Renal pelvis (tissue), 3 donors: Measurements from ENCODE around the gene WWC2. TPM values are rescaled to one million over a fixed set of nuclear protein-coding genes. Genes with fewer than 3 reads are reported as not detected.

ENCODE experiments used
- polyA plus RNA-seq, 3 donors: library from polyadenylated mRNA; unstranded; fragments of 120-200 nt; gene quantifications; one replicate each; pipeline ENCODE4 v1.2.1, GENCODE V29; 2013; ENCODE audit not compliant: insufficient read length in 3 of 3

WWC2 gene
- polyA plus RNA-seq, 3 donors = 50.2 to 73.6 (median 65.2) TPM

Other genes starting within 250 kb of the WWC2 start
- 100 to 1,000 TPM; 108 to 118 (median 110) TPM for gene DCTD, start 181.9 kb upstream of the WWC2 start, polyA plus RNA-seq
- 1 to 10 TPM in 1 of 3 donors, under 1 TPM in 2; 0.41 to 1.0 (median 0.54) TPM for gene CLDN22, start 221.0 kb downstream of the WWC2 start, polyA plus RNA-seq
- gene CLDN24, start 223.2 kb downstream of the WWC2 start, polyA plus RNA-seq = under 1 TPM in 1 of 3 donors, not detected in 2; 0.64 TPM